ENCODE measurements around the gene MPRIP.

Gene MPRIP

GRCh38 chr17:17152385-17152784 lies 110.1 kb downstream of the MPRIP start:
- no peak overlapping the region for H3K4me2 ChIP-seq (ENCODE audit: low read length)
- no peaks in the 10 kb centered on the region for H3K4me1 ChIP-seq
- TF ChIP-seq CTCF (IDR thresholded peaks at IDR 0.05) = no peak
- no peak overlapping the region for H3K4me3 ChIP-seq (ENCODE audit: low read depth, low read length)
- H3K27me3 ChIP-seq (ENCODE audit: control insufficient read depth, insufficient read depth, low read length) = no peaks in the 10 kb centered on the region
- peaks cover 3% of the 10 kb centered on the region for H3K79me2 ChIP-seq
- no peaks in the 10 kb centered on the region for H3K9me3 ChIP-seq (ENCODE audit: control insufficient read depth, low read length)
- H2AFZ ChIP-seq = no peak overlapping the region
- H3K36me3 ChIP-seq (ENCODE audit: control insufficient read depth, insufficient read depth, low read length) = no peaks in the 10 kb centered on the region
- H3K9ac ChIP-seq = no peak overlapping the region
- no peak overlapping the region for H3K27ac ChIP-seq

GRCh38 chr17:17153071-17153470 lies 110.8 kb downstream of the MPRIP start:
- Histone ChIP-seq H3K9me3 (ENCODE audit: control insufficient read depth, low read length) (no peaks in the 10 kb centered on the region), H3K4me3 (ENCODE audit: low read depth, low read length) (no peak overlapping the region), H2AFZ (no peak overlapping the region), H3K27me3 (ENCODE audit: control insufficient read depth, insufficient read depth, low read length) (no peaks in the 10 kb centered on the region), H3K4me1 (no peaks in the 10 kb centered on the region), H3K4me2 (ENCODE audit: low read length) (no peak overlapping the region), H3K9ac (no peak overlapping the region), H3K27ac (no peak overlapping the region), H3K36me3 (ENCODE audit: control insufficient read depth, insufficient read depth, low read length) (no peaks in the 10 kb centered on the region), H3K79me2 (peaks cover 3% of the 10 kb centered on the region)
- no peak for TF ChIP-seq CTCF (IDR thresholded peaks at IDR 0.05)

GRCh38 chr17:17153709-17154108 lies 111.5 kb downstream of the MPRIP start:
- Histone ChIP-seq H3K9ac (no peak overlapping the region), H2AFZ (no peak overlapping the region), H3K4me1 (no peaks in the 10 kb centered on the region), H3K4me3 (ENCODE audit: low read depth, low read length) (no peak overlapping the region), H3K9me3 (ENCODE audit: control insufficient read depth, low read length) (no peaks in the 10 kb centered on the region), H3K36me3 (ENCODE audit: control insufficient read depth, insufficient read depth, low read length) (no peaks in the 10 kb centered on the region), H3K4me2 (ENCODE audit: low read length) (no peak overlapping the region), H3K27me3 (ENCODE audit: control insufficient read depth, insufficient read depth, low read length) (no peaks in the 10 kb centered on the region), H3K27ac (no peak overlapping the region), H3K79me2 (peaks cover 3% of the 10 kb centered on the region)
- no peak for TF ChIP-seq CTCF (IDR thresholded peaks at IDR 0.05)

GRCh38 chr17:17154556-17154955 lies 112.3 kb downstream of the MPRIP start:
- peaks cover 3% of the 10 kb centered on the region for H3K79me2 ChIP-seq
- no peak overlapping the region for H3K27ac ChIP-seq
- no peaks in the 10 kb centered on the region for H3K27me3 ChIP-seq (ENCODE audit: control insufficient read depth, insufficient read depth, low read length)
- H3K36me3 ChIP-seq (ENCODE audit: control insufficient read depth, insufficient read depth, low read length) = no peaks in the 10 kb centered on the region
- H3K9ac ChIP-seq = no peak overlapping the region
- H3K4me1 ChIP-seq = no peaks in the 10 kb centered on the region
- no peaks in the 10 kb centered on the region for H3K9me3 ChIP-seq (ENCODE audit: control insufficient read depth, low read length)
- no peak overlapping the region for H3K4me2 ChIP-seq (ENCODE audit: low read length)
- TF ChIP-seq CTCF (IDR thresholded peaks at IDR 0.05) = no peak
- no peak overlapping the region for H2AFZ ChIP-seq
- no peak overlapping the region for H3K4me3 ChIP-seq (ENCODE audit: low read depth, low read length)

- Histone ChIP-seq H3K9ac (no peak overlapping the region), H3K27me3 (ENCODE audit: control insufficient read depth, insufficient read depth, low read length) (no peaks in the 10 kb centered on the region), H3K79me2 (peaks cover 3% of the 10 kb centered on the region), H3K9me3 (ENCODE audit: control insufficient read depth, low read length) (no peaks in the 10 kb centered on the region), H3K36me3 (ENCODE audit: control insufficient read depth, insufficient read depth, low read length) (no peaks in the 10 kb centered on the region), H2AFZ (no peak overlapping the region), H3K4me1 (no peaks in the 10 kb centered on the region), H3K4me3 (ENCODE audit: low read depth, low read length) (no peak overlapping the region), H3K4me2 (ENCODE audit: low read length) (no peak overlapping the region), H3K27ac (no peak overlapping the region)
- no peak for TF ChIP-seq CTCF (IDR thresholded peaks at IDR 0.05)
Observed at GRCh38 chr17:17154981-17155380, 112.7 kb downstream of the MPRIP start.
